Liver (tissue), 2 donors: ENCODE data around the gene MTMR8.

Experiments used
- CTCF ChIP-seq: fragments of 150-350 bp; IDR thresholded peaks from 2 replicates; pipeline ENCODE4 v1.5.1; 2017; ENCODE audit warnings: improper control_type of control experiment, low read depth, low read length; ENCODE audit not compliant: missing input control
- REST ChIP-seq: IDR thresholded peaks from 2 replicates; pipeline ENCODE4 v1.6.1; 2016; ENCODE audit warnings: antibody characterized with exemption, mild to moderate bottlenecking
- donor health status: healthy.

- TF ChIP-seq REST, result no peak
- no peak for TF ChIP-seq CTCF
Measured at GRCh38 chrX:64321507-64321906, 73.7 kb downstream of the MTMR8 start.
